Heart left ventricle (tissue), 16 donors: ENCODE measurements around the gene CCDC7. TPM values are rescaled to one million over a fixed set of nuclear protein-coding genes. Genes with fewer than 3 reads are reported as not detected.

ENCODE experiments used
- ATAC-seq, 4 donors: fragments of 200-7000 bp; cut with Tn5 transposase; one replicate each; pipeline ENCODE4 v1.9.1; 2020 to 2022; ENCODE audit warnings: moderate library complexity in 4 of 4, mild to moderate bottlenecking in 3 of 4, moderate number of reproducible peaks in 1 of 4
- DNase-seq, 5 donors: peaks; one replicate each; pipeline ENCODE4 v3.0.0-alpha.2; 2020
- H3K27ac ChIP-seq, 12 donors: fragments of 200-600 bp; sonication (generic) in 4 of 12; one replicate each; pipeline versions ENCODE4 v1.5.0 to v1.8.0; 2016 to 2022; ENCODE audit warnings: mild to moderate bottlenecking in 2 of 12
- H3K27me3 ChIP-seq, 9 donors: fragments of 200-600 bp; sonication (generic) in 2 of 9; one replicate each; pipeline versions ENCODE4 v1.5.1 to v1.8.0; 2016 to 2022; ENCODE audit warnings: mild to moderate bottlenecking in 3 of 9
- H3K36me3 ChIP-seq, 9 donors: fragments of 200-600 bp; sonication (generic) in 2 of 9; one replicate each; pipeline versions ENCODE4 v1.5.0 to v1.8.0; 2018 to 2022; ENCODE audit warnings: mild to moderate bottlenecking in 2 of 9
- H3K4me1 ChIP-seq, 12 donors: fragments of 200-600 bp; sonication (generic) in 4 of 12; one replicate each; pipeline versions ENCODE4 v1.5.0 to v1.8.0; 2016 to 2022; ENCODE audit warnings: mild to moderate bottlenecking in 3 of 12
- H3K4me3 ChIP-seq, 12 donors: fragments of 200-600 bp; sonication (generic) in 4 of 12; one replicate each; pipeline versions ENCODE4 v1.5.0 to v1.8.0; 2017 to 2022; ENCODE audit warnings: mild to moderate bottlenecking in 9 of 12, moderate library complexity in 4 of 12
- H3K9me3 ChIP-seq, 12 donors: fragments of 200-600 bp; sonication (generic) in 4 of 12; one replicate each; pipeline versions ENCODE4 v1.5.0 to v1.8.0; 2016 to 2022; ENCODE audit warnings: mild to moderate bottlenecking in 1 of 12
- POLR2A ChIP-seq, 2 donors: fragments of 450-650 bp; IDR thresholded peaks; one replicate each; pipeline ENCODE4 v1.6.1; 2017; ENCODE audit warnings: antibody characterized with exemption in 2 of 2, mild to moderate bottlenecking in 2 of 2, moderate library complexity in 2 of 2
- WGBS, 4 donors: extraction: QIAGEN DNeasy Blood & Tissue Kit in 2 of 4; methylation state at CpG; one replicate each; pipeline versions ENCODE4 v1.1.5 to v1.1.7; 2013 to 2018; 5-methylcytosine and 5-hydroxymethylcytosine counted together
- intact Hi-C, 10 donors: fragments of 100-400 bp; cut with DNase I; formaldehyde crosslinking; loops; one replicate each; pipeline versions ENCODE4 v1.11.1 to v1.14.2; 2022
- polyA plus RNA-seq, 2 donors: library from polyadenylated mRNA; stranded (reverse); fragments of 200-250 nt; gene quantifications; one replicate each; pipeline ENCODE4 v1.2.3, GENCODE V29; 2013
- total RNA-seq, 9 donors: library from RNA; depleted of rRNA in 2 of 9; stranded (reverse); fragments of >200 nt in 2 of 9; fragmentation: NEBNext Ultra II Directional in 3 of 9; extraction: Animal tissue kit (Norgen Biotek cat#: 25700) in 3 of 9; gene quantifications; one replicate each; pipeline versions ENCODE4 v1.1.0 to v1.2.4, GENCODE V29; 2016 to 2023
- TF ChIP-seq, protein P1 (sequence below), 12 donors: fragments of 200-600 bp; sonication (generic) in 4 of 12; IDR thresholded peaks; one replicate each; pipeline versions ENCODE4 v1.5.0 to v1.8.0; 2018 to 2022; ENCODE audit warnings: antibody characterized with exemption in 12 of 12, mild to moderate bottlenecking in 5 of 12
- donor health status: ischemic (EF 13 %, LVEDD 7.1; RV severe dilation, severe dysfunction).
- donor health status: healthy with polysubstance abuse.
- donor health status: DM: no; HTN: yes; CAD: no.
- donor health status: DM: no; HTN: no; CAD: no.
- donor health status: ischemic (EF 25% LVEDD 6.9; RV normal size, moderate dysfunction).
- donor health status: ischemic (EF 25% LVEDD 5.7; RV mildly dilated, moderate dysfunction).
- donor health status: healthy.
- donor health status: DM: yes; HTN: yes; CAD: no.
- donor health status: ischemic (EF 35%, LVEDD 5.7; RV mildly dilated, moderate dysfunction).
- donor health status: nonischemic (EF 11% LVEDD 7.7; RV severe dilation, severe dysfunction).
- donor health status: DM: yes; HTN: yes; CAD: no.
- donor health status: PGD.
- donor health status: ischemic (EF 29% LVEDD 5.4; RV normal size, mild dysfunction).
- donor health status: nonischemic (EF 23%, LVEDD 6.1; RV moderate dilation, normal function).

CCDC7 gene
- total and polyA plus RNA-seq, 11 donors, result 1.5 to 41.3 (median 22.4) TPM

DNA sequence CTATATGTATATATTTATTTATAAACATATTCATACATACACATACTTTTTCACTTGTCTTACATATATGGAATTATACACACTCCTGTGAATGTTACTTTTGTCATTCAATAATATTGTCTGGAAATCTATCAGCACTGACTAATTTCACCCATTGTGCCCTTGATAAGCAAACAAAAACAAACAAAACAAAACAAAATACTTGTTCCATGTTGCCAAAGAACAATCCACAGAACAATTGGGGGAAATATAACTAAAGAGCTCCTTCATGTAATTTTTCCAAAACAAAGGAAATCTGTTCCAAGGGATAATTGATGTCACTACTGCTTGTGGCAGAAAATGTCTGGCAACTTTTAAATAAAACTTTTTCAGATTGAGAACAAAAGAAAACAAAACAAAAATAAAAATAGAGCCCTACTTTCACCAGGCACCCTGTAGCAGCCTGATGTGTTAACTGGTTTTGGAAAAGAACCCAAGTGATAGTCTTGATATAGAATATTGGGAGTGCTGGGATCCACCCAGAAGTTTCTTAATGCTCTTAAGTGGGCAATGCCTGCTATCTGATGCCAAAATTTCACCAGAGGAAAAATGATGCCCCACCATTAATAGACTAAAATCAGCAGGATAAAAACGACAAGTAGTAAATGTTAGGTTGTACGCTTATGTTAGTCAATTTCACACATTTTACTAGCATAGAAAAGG, 34.0 kb upstream of the CCDC7 start:
- intact Hi-C loops, result loop anchor here in 2 of 10 donors (2.0 kb wide), 2 partner anchors 33 to 35 kb away; partner anchors contain the start of gene CCDC7 (in 1 of the 2)
- no peak for TF ChIP-seq POLR2A (IDR thresholded peaks at IDR 0.05)
- TF ChIP-seq, protein P1, sequence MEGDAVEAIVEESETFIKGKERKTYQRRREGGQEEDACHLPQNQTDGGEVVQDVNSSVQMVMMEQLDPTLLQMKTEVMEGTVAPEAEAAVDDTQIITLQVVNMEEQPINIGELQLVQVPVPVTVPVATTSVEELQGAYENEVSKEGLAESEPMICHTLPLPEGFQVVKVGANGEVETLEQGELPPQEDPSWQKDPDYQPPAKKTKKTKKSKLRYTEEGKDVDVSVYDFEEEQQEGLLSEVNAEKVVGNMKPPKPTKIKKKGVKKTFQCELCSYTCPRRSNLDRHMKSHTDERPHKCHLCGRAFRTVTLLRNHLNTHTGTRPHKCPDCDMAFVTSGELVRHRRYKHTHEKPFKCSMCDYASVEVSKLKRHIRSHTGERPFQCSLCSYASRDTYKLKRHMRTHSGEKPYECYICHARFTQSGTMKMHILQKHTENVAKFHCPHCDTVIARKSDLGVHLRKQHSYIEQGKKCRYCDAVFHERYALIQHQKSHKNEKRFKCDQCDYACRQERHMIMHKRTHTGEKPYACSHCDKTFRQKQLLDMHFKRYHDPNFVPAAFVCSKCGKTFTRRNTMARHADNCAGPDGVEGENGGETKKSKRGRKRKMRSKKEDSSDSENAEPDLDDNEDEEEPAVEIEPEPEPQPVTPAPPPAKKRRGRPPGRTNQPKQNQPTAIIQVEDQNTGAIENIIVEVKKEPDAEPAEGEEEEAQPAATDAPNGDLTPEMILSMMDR (IDR thresholded peaks at IDR 0.05), result no peak
- ATAC-seq (peak in 2 of 4 donors; percentile 32), DNase-seq (no peak)
- WGBS, 4 donors, result 47 to 57% (median 55%) methylated on average over 2 of the region's 2 CpGs
- peak overlapping the region in 11 of 12 donors; percentile 25 to 73 (median 59) for H3K27ac ChIP-seq
- no peaks in the 10 kb centered on the region for H3K9me3 ChIP-seq
- H3K4me1 ChIP-seq, result peaks cover 0 to 26% (median 12%) of the 10 kb centered on the region in 12 donors
- no peaks in the 10 kb centered on the region for H3K36me3 ChIP-seq
- H3K4me3 ChIP-seq, result peak overlapping the region in 1 of 12 donors; percentile 5
- no peaks in the 10 kb centered on the region for H3K27me3 ChIP-seq

DNA sequence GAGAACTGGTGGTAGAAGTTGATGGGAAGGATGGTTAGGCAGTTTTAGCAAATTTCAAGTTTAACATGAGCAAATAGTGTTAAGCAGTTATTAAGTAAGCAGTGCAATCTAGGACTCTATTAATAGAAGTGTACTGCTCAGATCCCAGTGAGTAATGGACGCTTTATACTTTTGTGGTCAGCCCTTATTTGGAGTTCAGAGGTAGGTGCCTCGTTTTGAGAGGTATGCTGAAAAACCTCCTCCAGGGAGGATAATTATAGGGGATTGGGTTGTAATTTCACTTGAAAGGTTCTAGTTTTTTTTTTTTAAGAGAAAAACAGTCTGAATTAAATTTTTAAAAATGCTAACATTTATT, 33.5 kb upstream of the CCDC7 start:
- H3K4me3 ChIP-seq, result peak overlapping the region in 1 of 12 donors; percentile 5
- TF ChIP-seq, protein P1 (IDR thresholded peaks at IDR 0.05), result no peak
- TF ChIP-seq POLR2A (IDR thresholded peaks at IDR 0.05), result no peak
- ATAC-seq, result peak; percentile 71 to 87 (median 78)

DNA sequence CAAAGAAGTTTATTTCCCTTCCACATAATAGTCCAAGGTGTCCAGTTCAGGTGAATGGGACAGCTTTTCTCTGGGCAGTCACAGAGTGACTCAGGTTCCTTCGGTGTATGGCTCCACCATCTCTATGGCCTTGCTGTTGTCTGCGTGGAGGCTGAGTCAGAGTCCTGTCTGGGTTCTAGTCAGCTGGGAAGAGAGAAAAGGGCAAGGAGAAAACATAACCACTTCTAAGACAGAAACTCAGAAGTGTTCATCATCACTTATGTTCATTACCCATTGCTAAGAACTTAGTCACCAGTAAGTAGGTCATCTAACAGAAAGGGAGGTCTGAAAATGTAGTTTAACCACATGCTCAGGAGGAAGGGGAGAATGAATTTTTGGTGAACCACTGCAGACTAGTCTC, 32.4 kb upstream of the CCDC7 start:
- ATAC-seq, result peak in 1 of 4 donors; percentile 18
- intact Hi-C loops, result loop anchor here in 2 of 10 donors (2.0 kb wide), 2 partner anchors 33 to 35 kb away; partner anchors contain the start of gene CCDC7 (in 1 of the 2)

More for the DNA sequence above, 33.5 kb upstream of the CCDC7 start:
- H3K4me1 ChIP-seq, result peaks cover 0 to 29% (median 12%) of the 10 kb centered on the region in 12 donors
- peak overlapping the region in 11 of 12 donors; percentile 25 to 73 (median 59) for H3K27ac ChIP-seq
- no peaks in the 10 kb centered on the region for H3K36me3 ChIP-seq
- 22 to 39% (median 28%) methylated on average over 2 of the region's 2 CpGs for WGBS, 4 donors
- H3K27me3 ChIP-seq, result no peaks in the 10 kb centered on the region
- intact Hi-C loops, result loop anchor here in 2 of 10 donors (2.0 kb wide), 2 partner anchors 34 kb away; partner anchors contain the start of gene CCDC7 (in 1 of the 2)
- H3K9me3 ChIP-seq, result no peaks in the 10 kb centered on the region
- DNase-seq, result no peak

DNA sequence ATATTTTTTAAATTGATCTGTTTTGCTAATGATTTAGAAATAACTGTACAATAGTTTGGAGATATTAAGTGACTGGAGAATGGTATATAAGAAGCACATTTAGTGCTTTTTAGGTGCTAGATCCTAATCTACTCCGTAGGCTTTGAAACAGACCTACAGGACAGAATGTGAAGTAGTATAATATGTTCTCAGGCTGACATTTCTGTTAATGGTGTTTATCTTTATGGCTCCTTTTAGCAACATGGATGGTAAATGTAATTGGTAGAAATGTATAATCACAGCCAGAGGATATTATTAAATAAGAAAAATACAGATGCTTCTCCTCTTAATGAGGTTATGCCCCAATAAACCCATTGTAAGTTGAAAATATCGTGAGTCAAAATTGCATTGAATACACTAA, 30.6 kb upstream of the CCDC7 start:
- Histone ChIP-seq H3K4me1 (peaks cover 0 to 34% (median 15%) of the 10 kb centered on the region in 12 donors), H3K27ac (no peak overlapping the region), H3K4me3 (no peak overlapping the region), H3K27me3 (no peaks in the 10 kb centered on the region), H3K36me3 (no peaks in the 10 kb centered on the region), H3K9me3 (no peaks in the 10 kb centered on the region)
- TF ChIP-seq, protein P1 (IDR thresholded peaks at IDR 0.05), result no peak
- DNase-seq (no peak), ATAC-seq (no peak)
- WGBS, 4 donors, result 92 to 97% (median 95%) methylated on average over 2 of the region's 2 CpGs
- intact Hi-C loops, result no loop called here

More for the DNA sequence above, 32.4 kb upstream of the CCDC7 start:
- DNase-seq, result no peak
- Histone ChIP-seq H3K9me3 (no peaks in the 10 kb centered on the region), H3K36me3 (no peaks in the 10 kb centered on the region), H3K4me1 (peaks cover 0 to 39% (median 15%) of the 10 kb centered on the region in 12 donors), H3K4me3 (no peak overlapping the region), H3K27ac (peak overlapping the region in 3 of 12 donors; percentile 37 to 64 (median 60)), H3K27me3 (no peaks in the 10 kb centered on the region)
- 94 to 97% (median 95%) methylated on average over 2 of the region's 2 CpGs for WGBS, 4 donors
- TF ChIP-seq POLR2A (IDR thresholded peaks at IDR 0.05), result no peak
